Activated T-helper 9 cell treated with anti-CD3 and anti-CD28 coated beads, Interleukin-2, amount 50 U/mL, for 16 hours (primary cell): ENCODE results near the gene CLDN2.

Experiments used
- DNase-seq: peaks from one replicate; pipeline ENCODE4 v3.0.0-alpha.2; 2020; ENCODE audit warnings: low read depth

The CLDN2 gene

DNA sequence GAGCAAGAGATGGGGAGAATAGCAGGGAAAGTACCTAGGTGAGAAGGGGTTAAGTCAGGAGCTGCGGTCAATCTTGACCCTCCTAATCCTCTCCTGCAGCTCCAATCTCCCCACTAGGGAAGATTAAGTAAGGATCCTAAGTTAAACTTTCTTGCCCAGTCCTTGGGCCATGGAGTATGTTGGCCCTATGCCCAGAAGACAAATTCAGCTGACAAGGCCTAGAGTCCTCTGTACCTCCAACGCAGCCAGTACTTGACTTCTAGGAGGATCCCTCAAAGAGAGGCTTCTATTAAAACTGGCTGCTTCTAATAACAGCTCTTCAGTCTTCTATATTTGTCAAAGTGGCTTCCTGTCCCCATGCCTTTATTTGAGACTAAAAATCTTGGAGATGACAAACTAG lies 1.4 kb downstream of the CLDN2 start:
- DNase-seq = no peak

DNA sequence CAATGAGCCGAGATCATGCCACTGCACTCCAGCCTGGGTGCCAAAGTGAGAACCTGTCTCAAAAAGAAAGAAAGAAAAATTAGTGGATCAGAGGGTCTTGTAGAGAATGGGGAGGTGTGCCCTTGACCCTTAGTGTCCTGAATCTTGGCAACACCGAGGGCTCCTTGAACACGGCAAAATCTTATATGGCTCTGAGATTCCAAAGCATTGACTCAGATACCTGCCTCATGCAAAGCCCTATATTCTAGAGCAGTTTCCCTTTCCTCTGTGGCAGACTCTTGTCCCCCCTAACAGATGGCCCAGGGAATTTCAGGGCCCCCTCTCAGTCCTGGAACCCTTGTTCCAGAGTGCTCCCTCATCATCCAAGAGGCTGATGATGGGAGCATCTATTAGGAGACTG lies 6.8 kb downstream of the CLDN2 start:
- no peak for DNase-seq

DNA sequence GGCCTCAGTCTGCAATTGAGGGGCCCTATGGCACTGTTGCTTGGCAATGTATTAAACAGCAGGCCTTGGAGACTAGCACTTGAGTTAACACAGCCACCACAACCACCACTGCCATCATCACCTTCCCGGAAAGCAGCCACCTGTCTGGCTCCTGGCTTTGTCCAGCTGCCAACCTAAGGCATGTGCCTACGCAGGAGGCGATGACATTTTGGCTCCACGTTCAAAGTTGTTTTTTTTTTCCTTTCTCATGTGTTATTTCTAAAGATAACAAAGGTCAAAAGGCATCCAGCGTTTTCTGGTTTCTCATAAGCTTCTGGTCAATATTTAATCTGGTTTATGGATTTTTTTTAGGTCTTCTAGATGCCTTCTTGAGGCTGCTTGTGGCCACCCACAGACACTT lies 7.5 kb downstream of the CLDN2 start:
- DNase-seq = no peak

DNA sequence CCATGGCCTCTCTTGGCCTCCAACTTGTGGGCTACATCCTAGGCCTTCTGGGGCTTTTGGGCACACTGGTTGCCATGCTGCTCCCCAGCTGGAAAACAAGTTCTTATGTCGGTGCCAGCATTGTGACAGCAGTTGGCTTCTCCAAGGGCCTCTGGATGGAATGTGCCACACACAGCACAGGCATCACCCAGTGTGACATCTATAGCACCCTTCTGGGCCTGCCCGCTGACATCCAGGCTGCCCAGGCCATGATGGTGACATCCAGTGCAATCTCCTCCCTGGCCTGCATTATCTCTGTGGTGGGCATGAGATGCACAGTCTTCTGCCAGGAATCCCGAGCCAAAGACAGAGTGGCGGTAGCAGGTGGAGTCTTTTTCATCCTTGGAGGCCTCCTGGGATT lies 8.0 kb downstream of the CLDN2 start:
- DNase-seq = no peak

DNA sequence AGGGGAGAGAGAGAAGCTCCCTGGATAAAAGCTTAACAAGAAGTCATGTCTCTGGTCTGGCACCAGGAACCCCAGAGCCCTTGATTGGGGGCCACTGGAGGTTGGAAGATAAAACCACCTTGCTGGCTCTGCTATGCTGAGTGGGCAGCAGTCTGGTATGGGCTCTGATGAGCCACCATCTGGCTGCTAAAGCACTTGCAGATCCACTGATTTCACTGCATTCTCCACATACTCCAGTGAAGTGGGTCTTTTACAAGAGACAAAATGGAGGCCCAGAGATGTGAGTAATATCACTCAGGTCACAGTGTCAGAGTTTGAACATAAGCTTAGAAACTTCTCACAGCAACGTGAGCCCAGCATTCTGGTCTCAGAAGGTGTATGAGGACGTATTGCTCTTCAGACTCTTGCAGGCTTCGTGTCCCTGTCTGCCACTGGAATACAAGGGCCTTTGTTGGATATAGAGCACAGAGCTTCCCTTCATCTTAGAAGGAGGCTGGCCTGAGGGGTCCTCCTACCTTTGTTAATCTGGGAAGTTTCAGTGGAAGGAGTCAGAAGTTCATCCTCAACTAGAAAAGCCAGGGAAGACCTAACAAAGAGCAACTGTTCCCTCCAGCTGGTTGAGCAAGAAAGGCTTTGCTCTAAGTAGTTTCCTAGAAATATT lies 11.8 kb downstream of the CLDN2 start:
- no peak for DNase-seq

DNA sequence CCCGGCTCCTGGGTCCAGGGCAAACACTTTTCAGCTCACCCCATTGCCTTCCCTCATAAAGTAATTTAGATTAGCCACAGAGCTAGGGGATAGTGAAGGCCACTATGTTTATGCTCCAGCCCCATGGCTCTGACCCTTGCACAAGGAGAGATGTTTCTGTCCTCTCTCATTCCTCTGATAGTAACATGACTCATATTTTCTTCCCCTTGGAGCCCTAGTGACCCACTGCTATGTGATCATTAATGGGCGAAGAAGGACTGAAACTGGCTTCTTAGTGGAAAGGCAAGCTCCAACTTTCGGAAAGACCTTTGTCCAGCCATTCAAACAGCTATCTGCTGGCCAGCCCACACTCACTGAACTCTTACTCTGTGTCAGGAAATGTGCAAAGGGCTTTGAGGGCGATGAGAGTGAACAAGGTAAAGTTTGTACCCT lies 12.3 kb downstream of the CLDN2 start:
- DNase-seq = no peak

DNA sequence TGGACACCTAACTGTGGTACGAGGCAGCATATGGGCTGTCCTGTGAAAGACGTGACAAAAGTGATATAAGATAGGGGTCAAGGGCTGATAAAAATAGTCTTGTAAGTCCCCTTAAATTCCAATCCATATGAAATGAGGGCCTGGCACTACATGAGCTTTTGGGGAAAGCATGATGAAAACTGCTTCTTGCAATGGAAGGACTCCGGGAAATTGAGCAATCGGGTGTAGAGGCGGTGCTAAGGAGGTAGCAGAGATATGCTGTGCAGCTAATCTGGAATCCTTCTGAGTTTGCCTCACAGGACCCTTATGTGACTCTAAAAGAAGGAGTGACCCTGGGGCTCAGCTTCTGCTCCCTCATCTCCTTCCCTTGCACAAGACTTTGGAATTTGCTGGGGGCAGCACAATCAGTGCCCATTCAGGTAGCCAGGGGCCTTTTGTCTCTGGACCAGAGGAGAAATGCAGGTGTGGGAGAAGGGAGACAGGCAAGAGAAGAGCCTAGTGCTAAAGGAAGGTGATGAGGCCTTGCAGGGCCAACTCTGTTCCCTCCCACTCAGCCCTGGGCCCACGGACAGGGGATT lies 12.8 kb downstream of the CLDN2 start:
- no peak for DNase-seq

DNA sequence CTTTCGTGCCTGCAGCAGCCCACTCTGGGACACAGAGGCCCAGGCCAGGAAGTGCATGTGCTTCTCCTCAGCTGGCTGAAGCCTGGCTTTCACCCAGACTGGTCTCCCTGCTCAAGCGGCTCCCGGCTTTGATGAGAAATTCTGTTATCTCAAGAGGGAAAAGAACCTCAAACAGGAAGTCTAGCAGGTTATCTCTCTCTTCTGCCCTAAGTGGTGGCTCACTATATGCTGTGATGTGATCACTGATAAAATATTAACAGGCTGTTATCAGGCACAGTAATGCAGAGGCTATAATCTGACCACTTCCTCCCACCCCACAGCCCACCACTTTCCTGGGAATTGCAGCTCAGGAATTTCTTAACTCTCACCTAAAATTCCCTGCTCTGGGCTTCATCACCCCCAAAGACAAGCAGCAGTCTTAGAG lies 13.3 kb downstream of the CLDN2 start:
- DNase-seq = no peak

DNA sequence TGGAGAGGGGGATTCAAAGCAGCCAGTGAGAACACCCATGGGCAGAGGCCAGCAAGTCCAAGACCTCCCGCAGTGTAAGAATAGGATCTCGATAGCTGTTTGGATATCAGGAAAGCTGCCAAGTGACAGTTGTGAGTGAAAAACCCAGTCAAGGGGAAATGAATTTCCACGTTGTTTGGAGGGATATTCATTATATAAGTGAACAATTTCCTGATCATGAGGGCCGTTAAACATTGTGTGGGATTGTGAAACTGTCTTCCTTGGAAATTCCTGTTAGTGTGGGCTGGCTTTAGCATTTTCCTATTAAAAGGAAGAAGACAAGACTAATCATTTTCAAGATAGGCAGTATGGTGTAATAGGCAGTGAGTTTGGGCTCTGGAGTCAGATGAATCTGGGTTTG lies 15.0 kb downstream of the CLDN2 start:
- DNase-seq = no peak

DNA sequence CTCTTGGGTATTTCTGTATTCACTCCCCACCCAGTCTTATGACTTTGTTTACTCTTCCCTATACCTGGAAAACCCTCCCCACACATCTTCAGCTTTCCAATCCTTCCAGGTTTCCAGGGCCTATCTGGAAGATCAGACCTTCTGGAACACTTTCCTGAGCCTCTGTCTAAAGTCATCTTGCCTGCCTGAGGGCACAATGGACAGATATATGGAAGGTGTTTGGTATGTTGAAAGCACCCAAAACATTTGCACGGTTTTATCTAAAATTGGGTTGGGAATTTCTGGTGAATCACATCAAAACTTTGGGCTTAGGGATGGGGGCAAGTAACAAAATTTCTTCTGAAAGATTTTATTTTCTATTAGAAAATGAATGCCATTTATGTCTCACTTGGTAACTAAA lies 16.0 kb downstream of the CLDN2 start:
- DNase-seq = no peak

DNA sequence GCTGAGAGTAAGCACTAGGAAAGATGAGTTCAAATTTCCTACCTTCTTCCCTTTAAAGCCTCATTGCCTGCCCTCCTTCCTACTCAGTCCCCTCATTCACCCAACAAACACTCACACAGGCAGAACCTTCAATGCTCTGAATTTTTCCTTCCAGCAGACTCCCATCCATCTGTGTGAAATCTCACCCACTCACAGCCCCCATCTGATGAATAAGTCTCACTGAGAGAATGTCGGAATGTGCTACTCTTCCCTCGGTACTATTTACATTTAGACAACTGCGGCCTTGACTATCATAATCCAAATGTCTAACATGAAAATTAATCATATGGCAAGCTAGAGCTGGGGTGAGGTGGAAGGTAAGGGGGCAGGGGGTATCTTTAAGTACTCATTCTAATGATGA lies 19.4 kb downstream of the CLDN2 start:
- no peak for DNase-seq

DNA sequence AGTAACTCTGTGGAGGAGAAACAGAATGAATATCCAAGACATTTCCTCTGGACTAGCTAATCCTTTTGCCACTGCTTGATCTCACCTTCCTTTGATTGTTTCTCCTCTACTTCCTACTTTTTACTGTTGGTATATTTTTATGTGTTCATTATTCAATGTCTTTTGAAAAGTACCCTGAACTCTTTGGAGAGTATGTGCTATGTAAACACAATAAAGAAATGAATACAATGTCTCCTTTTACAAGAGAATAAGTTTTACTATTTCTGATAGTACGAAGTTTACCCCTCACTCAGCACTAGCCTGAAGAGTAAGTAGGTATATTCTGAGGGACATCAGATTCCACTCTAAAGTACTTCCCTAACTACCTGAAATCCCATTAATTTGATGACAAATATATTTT lies 19.9 kb downstream of the CLDN2 start:
- no peak for DNase-seq

DNA sequence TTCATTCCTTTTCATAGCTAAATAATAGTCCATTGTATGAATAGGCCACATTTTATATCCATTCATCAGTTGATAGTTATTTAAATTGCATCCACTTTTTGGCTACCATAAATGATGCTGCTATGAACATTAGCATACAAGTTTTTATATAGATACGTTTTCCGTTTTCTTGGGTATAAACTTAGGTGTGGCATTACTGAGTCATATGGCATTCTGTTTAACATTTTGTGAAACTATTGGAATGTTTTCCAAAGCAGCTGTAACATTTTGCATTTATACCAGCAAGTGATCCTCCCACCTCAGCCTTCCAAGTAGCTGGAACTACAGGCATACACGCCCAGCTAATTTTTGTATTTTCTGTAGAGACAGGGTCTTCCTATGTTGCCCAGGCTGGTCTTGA lies 26.3 kb downstream of the CLDN2 start:
- DNase-seq = no peak

DNA sequence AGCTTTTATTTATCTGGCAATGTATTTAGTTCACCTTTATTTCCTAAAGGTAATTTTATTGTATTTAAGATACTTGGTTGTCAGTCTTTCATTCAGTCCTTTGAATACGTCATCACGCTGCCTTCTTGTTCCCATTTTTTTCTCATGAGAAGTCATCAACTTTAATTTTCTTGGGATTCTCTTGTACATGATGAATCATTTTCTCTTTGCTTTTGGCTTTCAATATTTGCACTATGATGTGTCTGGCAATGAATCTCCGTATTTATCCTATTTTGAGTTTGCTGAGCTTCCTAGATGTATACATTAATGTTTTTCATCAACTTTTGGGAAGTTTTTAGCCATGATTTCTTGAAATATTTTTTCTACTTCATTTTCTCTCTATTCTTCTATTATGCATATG lies 28.4 kb downstream of the CLDN2 start:
- no peak for DNase-seq

DNA sequence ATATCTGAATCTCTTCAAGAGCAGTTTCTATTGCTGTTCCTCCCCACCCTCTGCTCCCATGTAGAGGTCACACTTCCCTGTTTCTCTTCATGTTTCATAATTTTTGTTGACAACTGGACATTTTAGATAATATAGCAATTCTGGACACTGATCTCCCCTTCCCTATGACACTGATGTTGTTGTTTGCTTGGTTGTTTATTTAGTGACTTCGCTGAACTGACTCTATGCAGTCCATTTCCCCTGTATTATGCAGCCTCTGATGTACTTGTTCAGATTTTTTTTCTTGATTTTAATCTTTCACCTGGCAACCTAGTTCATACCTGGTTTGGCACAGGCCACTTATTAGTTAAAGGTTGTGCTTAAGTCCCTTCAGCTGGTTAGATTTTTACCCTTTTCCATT lies 29.2 kb downstream of the CLDN2 start:
- DNase-seq = no peak

DNA sequence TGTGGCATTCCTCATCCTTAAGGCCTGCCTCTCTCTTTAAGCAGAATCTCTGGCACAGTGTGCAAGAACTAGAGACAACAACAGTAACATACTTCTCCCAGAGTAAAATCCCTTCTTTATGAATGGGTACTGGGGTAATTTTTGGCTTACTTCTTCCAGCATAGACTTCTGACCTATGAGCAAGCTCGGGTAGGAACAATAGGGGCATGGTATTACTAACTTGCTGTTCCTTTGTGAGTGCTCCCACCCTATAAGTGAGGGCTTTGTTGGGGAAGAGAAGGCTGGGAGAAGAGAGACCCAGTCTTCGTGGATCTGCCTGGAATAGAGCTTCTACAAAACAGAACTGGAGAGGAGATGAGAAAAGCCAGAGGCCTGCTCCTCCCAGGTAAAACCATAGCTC lies 30.2 kb downstream of the CLDN2 start:
- no peak for DNase-seq

DNA sequence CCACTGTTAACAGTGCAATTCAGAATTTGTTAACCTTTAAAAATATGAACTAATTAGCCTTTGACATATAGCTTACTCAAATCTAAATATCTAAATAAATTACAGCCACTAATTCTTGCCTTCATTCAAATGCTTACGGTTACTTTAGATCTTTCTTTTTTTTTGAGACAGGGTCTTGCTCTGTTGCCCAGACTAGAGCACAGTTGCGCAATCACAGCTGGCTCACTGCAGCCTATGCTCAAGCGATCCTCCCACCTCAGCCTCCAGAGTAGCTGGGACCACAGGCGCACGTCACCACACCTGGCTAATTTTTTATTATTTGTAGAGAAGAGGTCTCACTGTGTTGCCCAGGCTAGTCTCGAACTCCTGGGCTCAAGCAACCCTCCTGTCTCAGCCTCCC lies 31.0 kb downstream of the CLDN2 start:
- DNase-seq = no peak

DNA sequence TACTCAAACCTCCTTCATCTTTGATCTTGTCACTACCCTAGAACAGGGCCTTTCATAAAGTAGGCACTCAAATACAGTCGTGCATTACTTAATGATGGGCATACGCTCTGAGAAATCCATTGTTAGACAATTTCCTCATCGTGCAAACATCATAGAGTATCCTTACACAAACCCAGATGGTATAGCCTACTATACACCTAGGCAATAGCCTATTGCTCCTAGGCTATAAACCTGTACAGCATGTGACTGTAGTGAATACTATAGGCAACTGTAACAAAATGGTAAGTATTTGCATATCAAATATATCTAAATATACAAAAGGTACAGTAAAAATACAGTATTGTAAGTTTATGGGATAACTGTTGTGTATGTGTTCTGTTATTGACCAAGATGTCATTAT lies 31.9 kb downstream of the CLDN2 start:
- no peak for DNase-seq

DNA sequence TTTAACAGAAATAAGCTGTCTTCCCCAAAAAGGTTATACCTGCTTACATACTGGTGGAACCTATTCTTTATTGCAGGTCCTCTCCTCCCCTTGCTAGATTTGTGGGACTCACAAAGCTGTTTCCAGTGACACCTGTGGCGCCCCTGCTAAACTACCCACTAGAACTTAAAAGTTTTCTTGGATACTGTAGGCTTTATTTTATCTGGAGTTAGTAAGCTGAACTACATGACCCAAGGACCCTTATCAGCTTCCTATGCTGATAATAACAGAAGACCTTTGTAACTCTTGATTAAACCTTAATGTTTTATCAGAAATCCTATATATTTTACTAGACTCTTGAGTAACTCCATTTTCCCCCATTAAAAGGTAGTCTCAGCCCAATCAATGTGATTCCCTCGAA lies 32.3 kb downstream of the CLDN2 start:
- DNase-seq = no peak

DNA sequence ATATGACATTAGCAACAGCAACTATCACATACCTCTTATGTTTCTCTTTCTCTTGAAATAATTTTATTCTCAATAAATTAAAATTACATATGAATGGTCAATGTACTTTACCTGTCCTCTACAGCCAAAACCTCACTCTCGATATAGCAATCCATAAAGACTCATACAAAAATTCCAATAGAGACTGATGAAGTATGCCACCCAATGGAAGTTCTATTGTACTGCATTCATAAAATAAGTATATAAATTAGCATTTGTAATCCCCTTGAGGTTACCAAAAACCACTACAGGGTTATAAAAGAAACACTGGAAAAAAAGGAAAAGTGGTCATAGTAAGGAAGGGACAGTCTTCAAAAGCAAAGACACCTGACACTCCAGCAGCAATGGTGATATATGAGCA lies 32.8 kb downstream of the CLDN2 start:
- DNase-seq = no peak

DNA sequence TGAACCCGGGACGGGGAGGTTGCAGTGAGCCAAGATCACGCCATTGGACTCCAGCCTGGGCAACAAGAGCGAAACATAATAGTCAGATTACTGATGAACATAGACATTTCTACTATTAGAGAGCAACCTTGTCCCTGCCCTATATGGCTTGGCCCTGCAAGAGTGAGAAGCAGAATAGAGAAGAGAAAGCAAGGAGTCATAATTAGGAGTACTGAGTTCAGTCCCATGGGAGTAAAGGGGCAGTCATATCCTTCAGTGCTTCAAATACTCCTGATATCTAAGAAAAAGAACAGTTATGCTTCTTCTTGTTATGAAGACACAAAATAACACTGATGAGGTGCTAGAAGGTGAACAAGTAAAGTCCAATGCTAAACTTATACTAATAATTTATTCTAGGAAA lies 33.8 kb downstream of the CLDN2 start:
- no peak for DNase-seq

DNA sequence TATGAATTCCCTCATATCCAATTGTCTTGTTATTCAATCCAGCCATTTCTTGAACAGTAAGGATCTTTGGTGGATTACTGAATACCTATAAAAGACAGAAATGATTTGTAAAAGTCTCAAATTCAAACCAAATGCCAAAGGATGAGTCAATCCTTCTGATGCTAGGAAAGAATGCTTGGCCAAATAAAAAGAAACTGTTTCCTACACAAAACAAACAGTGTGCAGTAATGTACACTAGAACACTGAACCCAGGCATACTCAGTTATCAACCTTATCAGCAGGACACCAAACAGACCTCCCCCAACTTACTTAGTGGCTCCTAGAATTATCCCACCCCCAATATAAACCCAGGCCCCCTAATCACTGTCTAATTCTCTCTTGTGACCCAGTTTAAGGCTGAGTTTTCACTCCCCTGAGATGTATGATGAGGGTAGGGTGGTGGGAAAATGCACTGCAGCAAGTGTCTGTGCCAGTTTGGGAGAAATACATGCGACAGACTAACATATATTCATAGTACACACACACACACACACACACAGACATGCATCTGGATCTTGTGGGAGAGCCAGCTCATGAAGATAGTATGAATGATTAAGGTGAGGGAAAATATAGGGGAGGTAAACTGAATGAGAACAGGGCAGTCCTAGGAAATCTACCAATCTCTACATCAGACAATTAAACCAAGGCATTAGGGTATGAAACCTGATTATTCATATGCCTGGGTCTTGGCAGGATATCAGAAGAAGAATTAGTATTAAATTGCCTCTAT lies 35.0 kb downstream of the CLDN2 start:
- no peak for DNase-seq

DNA sequence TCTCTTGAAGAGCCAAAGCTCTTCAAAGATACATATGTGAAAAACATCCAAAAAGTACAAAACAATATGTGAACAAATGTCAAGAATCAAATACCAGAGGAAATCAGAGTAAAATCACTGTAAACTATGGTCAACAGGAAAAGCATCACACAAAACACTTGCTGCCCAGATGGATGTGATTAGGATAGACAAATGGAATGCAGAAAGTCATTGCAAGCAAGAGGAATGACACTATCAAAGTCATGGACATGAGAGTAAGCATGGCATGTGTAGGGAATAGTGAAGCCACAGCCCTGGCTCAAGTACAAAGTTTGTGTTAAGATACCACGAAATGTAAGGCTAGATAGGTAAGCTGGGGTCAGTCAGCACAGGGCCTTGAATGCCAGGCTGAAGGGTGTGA lies 37.7 kb downstream of the CLDN2 start:
- no peak for DNase-seq

DNA sequence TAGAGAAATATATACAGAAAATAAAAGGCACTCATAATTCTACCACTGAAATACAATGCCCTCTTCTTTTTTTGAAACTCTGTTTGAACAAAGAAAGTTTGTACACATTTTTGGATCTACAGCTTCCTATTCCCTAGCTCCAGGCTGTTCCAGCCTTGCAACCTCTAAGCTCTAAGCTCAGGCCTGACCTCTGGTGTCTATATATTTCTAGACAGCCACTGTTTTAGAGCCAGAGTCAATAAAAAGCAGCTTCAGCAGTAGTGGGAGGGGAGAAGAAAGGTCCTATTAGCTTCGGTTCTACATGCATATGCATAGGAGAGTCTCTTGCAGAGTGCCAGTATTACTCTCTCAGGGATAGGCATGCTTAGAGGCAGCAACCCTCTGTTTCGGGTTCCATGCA lies 39.7 kb downstream of the CLDN2 start:
- no peak for DNase-seq
